Epidermal melanocyte (primary cell): Measurements from ENCODE around the gene SEC14L1.
"Not testable (repeated sequence)": the region's sequence is repeated elsewhere in the genome, so short reads cannot be mapped to it uniquely, and the experiment has no call there.

Experiments
- DNase-seq: peaks from one replicate; pipeline ENCODE4 v3.0.0; 2011; ENCODE audit warnings: low spot score; ENCODE audit not compliant: insufficient read length

SEC14L1 gene

GRCh38 chr17:77141846-77142449 is 1.2 kb downstream of the SEC14L1 start:
- DNase-seq = no peak

GRCh38 chr17:77142689-77143088 is 1.9 kb downstream of the SEC14L1 start:
- no peak for DNase-seq

- DNase-seq = no peak
These were observed 2.5 kb downstream of the SEC14L1 start for GRCh38 chr17:77143306-77143705.

- no peak for DNase-seq
These were observed 3.5 kb downstream of the SEC14L1 start for GRCh38 chr17:77144227-77144626.

- no peak for DNase-seq
These were observed 4.4 kb downstream of the SEC14L1 start for GRCh38 chr17:77145224-77145611.

- DNase-seq = peak; percentile 63
These were observed 5.0 kb downstream of the SEC14L1 start for GRCh38 chr17:77145612-77146245.

- DNase-seq = no peak
These were observed 5.5 kb downstream of the SEC14L1 start for GRCh38 chr17:77146246-77146632.

GRCh38 chr17:77146882-77147281 is 6.1 kb downstream of the SEC14L1 start:
- DNase-seq = no peak

GRCh38 chr17:77147357-77147801 is 6.6 kb downstream of the SEC14L1 start:
- no peak for DNase-seq

GRCh38 chr17:77148077-77148939 is 7.5 kb downstream of the SEC14L1 start:
- DNase-seq = no peak

GRCh38 chr17:77148940-77149510 is 8.3 kb downstream of the SEC14L1 start:
- no peak for DNase-seq

- no peak for DNase-seq
These were observed 9.4 kb downstream of the SEC14L1 start for GRCh38 chr17:77150196-77150595.

GRCh38 chr17:77151186-77151585 is 10.4 kb downstream of the SEC14L1 start:
- DNase-seq = no peak

- DNase-seq = not testable (repeated sequence)
These were observed 11.3 kb downstream of the SEC14L1 start for GRCh38 chr17:77152056-77152455.

GRCh38 chr17:77153472-77153871 is 12.7 kb downstream of the SEC14L1 start:
- no peak for DNase-seq

- no peak for DNase-seq
These were observed 13.3 kb downstream of the SEC14L1 start for GRCh38 chr17:77153999-77154586.

GRCh38 chr17:77155125-77155524 is 14.4 kb downstream of the SEC14L1 start:
- no peak for DNase-seq

- DNase-seq = not testable (repeated sequence)
These were observed 17.0 kb downstream of the SEC14L1 start for GRCh38 chr17:77157766-77158165.

- DNase-seq = no peak
These were observed 19.5 kb downstream of the SEC14L1 start for GRCh38 chr17:77160091-77160874.

- no peak for DNase-seq
These were observed 20.2 kb downstream of the SEC14L1 start for GRCh38 chr17:77160875-77161530.
